Liver (tissue), 9 donors: ENCODE data around the gene CASZ1. TPM values are rescaled to one million over a fixed set of nuclear protein-coding genes. Genes with fewer than 3 reads are reported as not detected.

Experiments used
- DNase-seq: peaks from one replicate; pipeline ENCODE4 v3.0.0-alpha.2; 2017; ENCODE audit warnings: low spot score
- H3K27ac ChIP-seq, 2 donors: one replicate each; pipeline ENCODE4 v1.7.0; 2013; ENCODE audit warnings: inconsistent platforms in 2 of 2, low read length in 2 of 2, control low read depth in 1 of 2, low read depth in 1 of 2, mild to moderate bottlenecking in 1 of 2
- H3K27me3 ChIP-seq, 4 donors: one replicate each; pipeline versions ENCODE4 v1.6.1 to v1.7.0; 2013; ENCODE audit warnings: low read length in 3 of 4, inconsistent platforms in 1 of 4, mild to moderate bottlenecking in 1 of 4, moderate library complexity in 1 of 4; ENCODE audit not compliant: control insufficient read depth in 4 of 4, insufficient read depth in 4 of 4
- H3K36me3 ChIP-seq, 4 donors: one replicate each; pipeline versions ENCODE4 v1.6.1 to v1.7.0; 2013; ENCODE audit warnings: low read length in 3 of 4, mild to moderate bottlenecking in 3 of 4, low read depth in 1 of 4, moderate library complexity in 1 of 4; ENCODE audit not compliant: control insufficient read depth in 4 of 4, insufficient read depth in 3 of 4
- H3K4me1 ChIP-seq, 4 donors: one replicate each; pipeline versions ENCODE4 v1.6.1 to v1.7.0; 2013; ENCODE audit warnings: low read length in 3 of 4, mild to moderate bottlenecking in 3 of 4, moderate library complexity in 1 of 4; ENCODE audit not compliant: control insufficient read depth in 4 of 4, insufficient read depth in 4 of 4
- H3K4me3 ChIP-seq, 3 donors: one replicate each; pipeline versions ENCODE4 v1.6.1 to v1.7.0; 2013; ENCODE audit warnings: low read length in 3 of 3, control low read depth in 1 of 3, low read depth in 1 of 3, mild to moderate bottlenecking in 1 of 3
- H3K9ac ChIP-seq, 2 donors: one replicate each; pipeline ENCODE4 v1.7.0; 2013; ENCODE audit warnings: low read length in 2 of 2, mild to moderate bottlenecking in 2 of 2, moderate library complexity in 2 of 2, control low read depth in 1 of 2, low read depth in 1 of 2
- H3K9me3 ChIP-seq, 4 donors: one replicate each; pipeline versions ENCODE4 v1.6.1 to v1.7.0; 2013; ENCODE audit warnings: low read length in 3 of 4; ENCODE audit not compliant: control insufficient read depth in 4 of 4
- EGR1 ChIP-seq, 2 donors: IDR thresholded peaks; 2 replicates each; pipeline ENCODE4 v1.6.1; 2016 to 2018; ENCODE audit warnings: antibody characterized with exemption in 2 of 2, low read depth in 2 of 2
- FOXA1 ChIP-seq: IDR thresholded peaks from 2 replicates; pipeline ENCODE4 v1.6.1; 2016; ENCODE audit warnings: antibody characterized with exemption
- FOXA2 ChIP-seq: IDR thresholded peaks from 2 replicates; pipeline ENCODE4 v1.6.1; 2016; ENCODE audit warnings: antibody characterized with exemption
- GABPA ChIP-seq, 2 donors: IDR thresholded peaks in 1 of 2; conservative IDR thresholded peaks in 1 of 2; 2 replicates each; pipeline ENCODE4 v1.6.1; 2016; ENCODE audit warnings: antibody characterized with exemption in 2 of 2, mild to moderate bottlenecking in 1 of 2, moderate library complexity in 1 of 2
- HNF4A ChIP-seq, 2 donors: conservative IDR thresholded peaks; 2 replicates each; pipeline ENCODE4 v1.6.1; 2016; ENCODE audit warnings: antibody characterized with exemption in 2 of 2, mild to moderate bottlenecking in 2 of 2
- HNF4G ChIP-seq: IDR thresholded peaks from 2 replicates; pipeline ENCODE4 v1.6.1; 2016; ENCODE audit warnings: antibody characterized with exemption
- JUND ChIP-seq, 2 donors: IDR thresholded peaks; 2 replicates each; pipeline ENCODE4 v1.6.1; 2016; ENCODE audit warnings: antibody characterized with exemption in 2 of 2
- NR2F2 ChIP-seq: IDR thresholded peaks from 2 replicates; pipeline ENCODE4 v1.6.1; 2016; ENCODE audit warnings: antibody characterized with exemption
- RAD21 ChIP-seq, 2 donors: IDR thresholded peaks; 2 replicates each; pipeline ENCODE4 v1.6.1; 2016; ENCODE audit warnings: antibody characterized with exemption in 2 of 2, mild to moderate bottlenecking in 2 of 2
- RXRA ChIP-seq, 2 donors: IDR thresholded peaks; 2 replicates each; pipeline ENCODE4 v1.6.1; 2017 to 2018; ENCODE audit warnings: antibody characterized with exemption in 2 of 2, mild to moderate bottlenecking in 1 of 2
- SP1 ChIP-seq: IDR thresholded peaks from 2 replicates; pipeline ENCODE4 v1.6.1; 2018; ENCODE audit warnings: antibody characterized with exemption, mild to moderate bottlenecking
- TAF1 ChIP-seq: conservative IDR thresholded peaks from 2 replicates; pipeline ENCODE4 v1.6.1; 2016; ENCODE audit warnings: antibody characterized with exemption, mild to moderate bottlenecking
- YY1 ChIP-seq: IDR thresholded peaks from 2 replicates; pipeline ENCODE4 v1.6.1; 2016; ENCODE audit warnings: antibody characterized with exemption, mild to moderate bottlenecking
- WGBS: extraction: QIAGEN DNeasy Blood & Tissue Kit; methylation state at CpG from one replicate; pipeline ENCODE4 v1.1.7; 2013; 5-methylcytosine and 5-hydroxymethylcytosine counted together
- polyA plus RNA-seq, 2 donors: library from polyadenylated mRNA; stranded (reverse) in 1 of 2; unstranded in 1 of 2; fragments of 200-250 nt in 1 of 2; fragments of >200 nt in 1 of 2; fragmentation: Nextera tagmentation in 1 of 2; extraction: Ambion mirVana in 1 of 2; gene quantifications; one replicate each; pipeline versions ENCODE4 v1.2.1 to v1.2.3, GENCODE V29; 2013 to 2015
- total RNA-seq, 2 donors: library from RNA; depleted of rRNA; stranded (reverse); fragments of >200 nt; gene quantifications; one replicate each; pipeline ENCODE4 v1.2.3, GENCODE V29; 2014
- TF ChIP-seq, protein P1 (sequence below): IDR thresholded peaks from 2 replicates; pipeline ENCODE4 v1.6.1; 2016; ENCODE audit warnings: antibody characterized with exemption
- TF ChIP-seq, protein P2 (sequence below): fragments of 150-350 bp; IDR thresholded peaks from 2 replicates; pipeline ENCODE4 v1.5.1; 2017; ENCODE audit warnings: improper control_type of control experiment, low read depth, low read length; ENCODE audit not compliant: missing input control
- TF ChIP-seq, protein P3 (sequence below): IDR thresholded peaks from 2 replicates; pipeline ENCODE4 v1.6.1; 2016; ENCODE audit warnings: antibody characterized with exemption, mild to moderate bottlenecking
- TF ChIP-seq, protein P4 (sequence below): IDR thresholded peaks from 2 replicates; pipeline ENCODE4 v1.6.1; 2016; ENCODE audit warnings: antibody characterized with exemption
- TF ChIP-seq, protein P5 (sequence below): IDR thresholded peaks from 2 replicates; pipeline ENCODE4 v1.6.1; 2016; ENCODE audit warnings: antibody characterized with exemption
- donor health status: healthy.
- donor health status: healthy.
- donor health status: healthy.
- donor health status: healthy.
- donor health status: healthy.

Gene CASZ1
- total and polyA plus RNA-seq, 4 donors: 1.0 to 3.5 (median 1.9) TPM

DNA sequence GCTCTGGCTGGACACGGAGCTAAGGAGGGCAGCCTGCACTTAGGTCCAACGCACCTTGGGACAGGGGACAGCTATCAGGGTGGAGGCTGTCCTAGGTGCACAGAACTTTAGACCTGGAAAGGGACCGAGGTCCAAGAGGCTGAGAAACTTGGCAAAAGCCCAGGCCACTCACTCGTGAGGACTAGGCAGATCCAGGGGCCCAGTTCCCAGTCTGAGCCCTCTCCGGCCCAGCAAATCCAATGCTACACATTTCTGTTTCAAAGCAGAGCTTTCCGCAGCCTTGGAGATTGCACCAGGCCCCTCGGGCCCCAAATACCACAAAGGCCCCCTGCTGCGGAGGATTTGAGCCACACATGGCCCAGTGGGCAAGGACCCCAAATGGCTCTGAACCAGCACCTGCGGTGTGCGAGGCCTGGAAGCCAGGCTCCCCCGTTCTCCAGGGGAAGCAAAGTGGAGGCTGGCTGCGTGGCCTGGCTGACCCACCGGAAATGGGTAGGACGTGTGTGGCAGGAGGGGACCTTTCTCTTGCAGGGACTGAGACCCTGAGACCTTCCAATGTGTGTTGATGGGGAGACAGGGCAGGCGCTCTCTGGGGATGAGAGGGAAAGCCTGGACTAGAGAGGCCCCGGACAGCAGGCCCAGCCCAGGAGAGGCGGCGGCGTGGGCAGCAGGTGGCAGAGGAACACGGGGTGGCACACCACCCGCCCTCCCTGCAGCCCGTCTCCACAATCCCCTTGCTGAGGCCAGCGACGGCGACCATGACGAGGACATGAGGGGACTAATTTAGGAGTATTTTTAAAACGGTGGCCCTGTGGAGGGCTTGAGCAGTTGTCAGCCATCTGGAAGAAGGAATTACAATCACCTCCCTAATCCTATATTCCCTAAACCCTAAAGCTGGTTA lies 118.7 kb downstream of the CASZ1 start:
- Histone ChIP-seq H3K27ac (peak overlapping the region; percentile 6 to 14), H3K4me3 (no peak overlapping the region), H3K9me3 (no peaks in the 10 kb centered on the region), H3K4me1 (peaks cover 19 to 53% (median 40%) of the 10 kb centered on the region in 4 donors), H3K9ac (no peak overlapping the region), H3K36me3 (no peaks in the 10 kb centered on the region), H3K27me3 (no peaks in the 10 kb centered on the region)
- 75% methylated on average over 27 of the region's 27 CpGs for WGBS
- TF ChIP-seq TAF1 (no peak), YY1 (no peak), RAD21 (IDR thresholded peaks at IDR 0.05) (peak in 1 of 2 donors; percentile 37), JUND (IDR thresholded peaks at IDR 0.05) (peak in 1 of 2 donors; percentile 60), HNF4A (conservative IDR thresholded peaks at IDR 0.05) (peak; percentile 100), RXRA (IDR thresholded peaks at IDR 0.05) (peak; percentile 87 to 93), FOXA2 (no peak), FOXA1 (no peak), HNF4G (peak; percentile 99), GABPA (IDR thresholded peaks at IDR 0.05 in 1 of 2, conservative IDR thresholded peaks at IDR 0.05 in 1 of 2) (no peak), EGR1 (IDR thresholded peaks at IDR 0.05; ENCODE audit: low read depth in 2 of 2) (no peak), SP1 (peak; percentile 72), NR2F2 (peak; percentile 22)
- TF ChIP-seq, protein P1, sequence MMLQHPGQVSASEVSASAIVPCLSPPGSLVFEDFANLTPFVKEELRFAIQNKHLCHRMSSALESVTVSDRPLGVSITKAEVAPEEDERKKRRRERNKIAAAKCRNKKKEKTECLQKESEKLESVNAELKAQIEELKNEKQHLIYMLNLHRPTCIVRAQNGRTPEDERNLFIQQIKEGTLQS: no peak
- TF ChIP-seq, protein P2, sequence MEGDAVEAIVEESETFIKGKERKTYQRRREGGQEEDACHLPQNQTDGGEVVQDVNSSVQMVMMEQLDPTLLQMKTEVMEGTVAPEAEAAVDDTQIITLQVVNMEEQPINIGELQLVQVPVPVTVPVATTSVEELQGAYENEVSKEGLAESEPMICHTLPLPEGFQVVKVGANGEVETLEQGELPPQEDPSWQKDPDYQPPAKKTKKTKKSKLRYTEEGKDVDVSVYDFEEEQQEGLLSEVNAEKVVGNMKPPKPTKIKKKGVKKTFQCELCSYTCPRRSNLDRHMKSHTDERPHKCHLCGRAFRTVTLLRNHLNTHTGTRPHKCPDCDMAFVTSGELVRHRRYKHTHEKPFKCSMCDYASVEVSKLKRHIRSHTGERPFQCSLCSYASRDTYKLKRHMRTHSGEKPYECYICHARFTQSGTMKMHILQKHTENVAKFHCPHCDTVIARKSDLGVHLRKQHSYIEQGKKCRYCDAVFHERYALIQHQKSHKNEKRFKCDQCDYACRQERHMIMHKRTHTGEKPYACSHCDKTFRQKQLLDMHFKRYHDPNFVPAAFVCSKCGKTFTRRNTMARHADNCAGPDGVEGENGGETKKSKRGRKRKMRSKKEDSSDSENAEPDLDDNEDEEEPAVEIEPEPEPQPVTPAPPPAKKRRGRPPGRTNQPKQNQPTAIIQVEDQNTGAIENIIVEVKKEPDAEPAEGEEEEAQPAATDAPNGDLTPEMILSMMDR: no peak
- TF ChIP-seq, protein P3, sequence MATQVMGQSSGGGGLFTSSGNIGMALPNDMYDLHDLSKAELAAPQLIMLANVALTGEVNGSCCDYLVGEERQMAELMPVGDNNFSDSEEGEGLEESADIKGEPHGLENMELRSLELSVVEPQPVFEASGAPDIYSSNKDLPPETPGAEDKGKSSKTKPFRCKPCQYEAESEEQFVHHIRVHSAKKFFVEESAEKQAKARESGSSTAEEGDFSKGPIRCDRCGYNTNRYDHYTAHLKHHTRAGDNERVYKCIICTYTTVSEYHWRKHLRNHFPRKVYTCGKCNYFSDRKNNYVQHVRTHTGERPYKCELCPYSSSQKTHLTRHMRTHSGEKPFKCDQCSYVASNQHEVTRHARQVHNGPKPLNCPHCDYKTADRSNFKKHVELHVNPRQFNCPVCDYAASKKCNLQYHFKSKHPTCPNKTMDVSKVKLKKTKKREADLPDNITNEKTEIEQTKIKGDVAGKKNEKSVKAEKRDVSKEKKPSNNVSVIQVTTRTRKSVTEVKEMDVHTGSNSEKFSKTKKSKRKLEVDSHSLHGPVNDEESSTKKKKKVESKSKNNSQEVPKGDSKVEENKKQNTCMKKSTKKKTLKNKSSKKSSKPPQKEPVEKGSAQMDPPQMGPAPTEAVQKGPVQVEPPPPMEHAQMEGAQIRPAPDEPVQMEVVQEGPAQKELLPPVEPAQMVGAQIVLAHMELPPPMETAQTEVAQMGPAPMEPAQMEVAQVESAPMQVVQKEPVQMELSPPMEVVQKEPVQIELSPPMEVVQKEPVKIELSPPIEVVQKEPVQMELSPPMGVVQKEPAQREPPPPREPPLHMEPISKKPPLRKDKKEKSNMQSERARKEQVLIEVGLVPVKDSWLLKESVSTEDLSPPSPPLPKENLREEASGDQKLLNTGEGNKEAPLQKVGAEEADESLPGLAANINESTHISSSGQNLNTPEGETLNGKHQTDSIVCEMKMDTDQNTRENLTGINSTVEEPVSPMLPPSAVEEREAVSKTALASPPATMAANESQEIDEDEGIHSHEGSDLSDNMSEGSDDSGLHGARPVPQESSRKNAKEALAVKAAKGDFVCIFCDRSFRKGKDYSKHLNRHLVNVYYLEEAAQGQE: no peak
- TF ChIP-seq, protein P4, sequence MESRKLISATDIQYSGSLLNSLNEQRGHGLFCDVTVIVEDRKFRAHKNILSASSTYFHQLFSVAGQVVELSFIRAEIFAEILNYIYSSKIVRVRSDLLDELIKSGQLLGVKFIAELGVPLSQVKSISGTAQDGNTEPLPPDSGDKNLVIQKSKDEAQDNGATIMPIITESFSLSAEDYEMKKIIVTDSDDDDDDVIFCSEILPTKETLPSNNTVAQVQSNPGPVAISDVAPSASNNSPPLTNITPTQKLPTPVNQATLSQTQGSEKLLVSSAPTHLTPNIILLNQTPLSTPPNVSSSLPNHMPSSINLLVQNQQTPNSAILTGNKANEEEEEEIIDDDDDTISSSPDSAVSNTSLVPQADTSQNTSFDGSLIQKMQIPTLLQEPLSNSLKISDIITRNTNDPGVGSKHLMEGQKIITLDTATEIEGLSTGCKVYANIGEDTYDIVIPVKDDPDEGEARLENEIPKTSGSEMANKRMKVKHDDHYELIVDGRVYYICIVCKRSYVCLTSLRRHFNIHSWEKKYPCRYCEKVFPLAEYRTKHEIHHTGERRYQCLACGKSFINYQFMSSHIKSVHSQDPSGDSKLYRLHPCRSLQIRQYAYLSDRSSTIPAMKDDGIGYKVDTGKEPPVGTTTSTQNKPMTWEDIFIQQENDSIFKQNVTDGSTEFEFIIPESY: no peak
- TF ChIP-seq, protein P5, sequence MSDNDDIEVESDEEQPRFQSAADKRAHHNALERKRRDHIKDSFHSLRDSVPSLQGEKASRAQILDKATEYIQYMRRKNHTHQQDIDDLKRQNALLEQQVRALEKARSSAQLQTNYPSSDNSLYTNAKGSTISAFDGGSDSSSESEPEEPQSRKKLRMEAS: no peak
- DNase-seq: peak; percentile 63
